Measurements from ENCODE around the gene FCRL1.

The FCRL1 gene

DNA sequence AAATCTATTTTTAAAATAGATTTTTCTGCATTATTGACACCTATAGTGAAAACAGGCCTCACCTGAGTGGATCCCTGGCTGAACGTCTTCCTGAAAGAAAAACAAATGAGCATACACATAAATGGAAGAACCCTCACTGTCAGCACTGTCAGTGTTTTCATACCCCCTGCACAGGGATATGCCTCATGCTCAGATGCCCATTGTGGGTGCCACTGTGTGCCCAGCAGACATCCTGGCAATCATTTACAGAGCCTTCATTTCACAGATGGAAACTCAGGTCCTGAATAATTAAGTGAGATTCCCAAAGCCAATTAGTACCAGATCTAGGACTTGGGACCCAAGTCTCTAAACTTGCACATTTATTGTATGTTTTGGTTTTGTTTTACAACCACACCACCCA, 19.9 kb downstream of the FCRL1 start:
- no peak for DNase-seq (ENCODE audit: low spot score)

DNA sequence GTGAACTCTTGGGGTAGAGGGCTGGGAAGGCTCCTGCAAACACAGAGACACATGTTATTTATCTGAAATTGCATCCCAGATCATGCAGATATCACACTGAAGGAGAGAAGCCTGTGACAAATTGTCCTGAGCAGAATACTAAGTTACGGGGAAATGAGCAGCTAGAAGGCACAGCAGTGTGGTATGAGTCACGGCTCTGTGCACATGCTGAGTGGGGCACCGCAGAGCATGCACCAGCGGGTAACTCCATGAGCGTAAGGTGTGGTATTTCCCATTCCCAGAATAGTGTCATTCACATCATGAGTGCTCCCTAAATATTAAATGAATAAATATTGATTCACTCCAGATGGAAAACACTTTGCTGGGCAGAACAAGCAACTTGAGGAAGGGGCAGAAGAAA, 21.7 kb downstream of the FCRL1 start:
- no peak for DNase-seq (ENCODE audit: low spot score)

DNA sequence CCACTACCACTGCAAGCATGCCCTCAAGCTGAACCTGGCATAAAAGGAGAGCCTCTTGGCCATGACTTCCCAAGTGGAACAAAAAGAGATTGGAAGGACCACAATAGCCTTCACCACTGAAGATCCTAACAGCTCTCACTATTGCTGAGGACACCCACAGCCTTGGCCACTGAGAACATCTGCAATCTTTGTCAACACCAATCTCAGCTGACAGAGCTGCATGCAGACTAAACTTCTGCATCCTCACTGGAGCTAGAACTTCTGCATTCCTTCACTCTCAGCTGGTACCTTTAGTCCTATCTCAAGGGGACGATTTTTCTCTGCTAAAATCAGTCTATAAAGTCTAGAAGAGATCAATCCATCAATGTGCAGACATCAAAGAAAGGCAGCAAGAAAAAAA, 34.7 kb downstream of the FCRL1 start:
- DNase-seq (ENCODE audit: low spot score): no peak

DNA sequence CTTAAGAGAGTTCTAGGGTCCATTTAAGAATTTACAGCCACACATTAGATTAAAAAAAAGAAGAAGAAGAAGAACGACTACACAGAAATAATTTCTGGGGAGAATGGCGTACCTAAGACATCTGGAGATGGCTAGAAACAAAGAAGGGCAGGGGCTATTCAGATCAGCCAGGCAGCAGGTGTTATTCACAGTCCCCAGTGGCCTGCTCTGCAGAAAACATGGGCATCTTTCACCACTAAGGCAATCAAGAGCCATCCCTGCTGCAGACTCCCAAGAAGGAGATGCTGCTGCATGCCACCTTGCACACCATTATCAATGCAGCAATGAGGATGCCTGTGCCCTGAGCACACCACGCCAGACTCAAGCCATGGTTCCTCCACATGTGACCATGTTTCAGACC, 35.1 kb downstream of the FCRL1 start:
- DNase-seq (ENCODE audit: low spot score): no peak

DNA sequence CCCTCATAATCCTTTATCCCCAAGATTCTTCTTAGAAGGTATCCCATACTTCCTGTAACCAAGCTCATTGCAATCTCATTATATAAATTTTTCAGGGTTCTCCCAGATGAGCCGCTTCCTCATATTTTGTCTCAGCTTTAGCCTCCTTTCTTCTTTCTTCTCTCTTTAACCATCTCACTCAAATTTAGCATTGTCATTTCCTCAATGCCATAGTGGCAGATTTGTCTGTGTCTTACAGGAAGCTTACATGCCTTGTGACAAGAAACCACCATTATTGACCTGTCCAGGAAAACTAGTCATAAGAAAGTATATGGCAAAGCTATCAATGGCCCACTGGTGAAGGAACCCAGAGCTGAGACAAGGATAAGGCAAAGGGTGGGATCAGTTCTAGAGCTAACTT, 37.0 kb downstream of the FCRL1 start:
- no peak for DNase-seq (ENCODE audit: low spot score)

DNA sequence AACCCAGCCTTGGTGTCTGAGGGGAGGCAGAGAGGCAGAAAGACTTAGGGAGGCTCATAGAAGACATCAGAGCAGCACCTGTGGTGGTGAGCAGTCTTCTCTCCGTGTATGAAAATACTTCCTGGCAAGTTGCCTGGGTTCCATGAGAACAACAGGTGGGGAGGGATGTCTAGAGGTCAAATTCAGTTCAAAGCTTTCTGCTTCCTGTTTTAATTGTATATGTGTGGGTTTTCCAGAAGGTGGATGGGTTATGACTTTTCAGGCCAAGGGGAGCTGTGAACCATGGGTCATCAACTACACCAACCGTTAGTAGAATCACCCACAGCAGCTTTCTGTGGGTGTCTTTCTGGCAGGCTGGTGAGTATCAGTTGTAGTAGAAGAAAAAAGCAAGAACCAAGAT, 38.9 kb downstream of the FCRL1 start:
- no peak for DNase-seq (ENCODE audit: low spot score)

DNA sequence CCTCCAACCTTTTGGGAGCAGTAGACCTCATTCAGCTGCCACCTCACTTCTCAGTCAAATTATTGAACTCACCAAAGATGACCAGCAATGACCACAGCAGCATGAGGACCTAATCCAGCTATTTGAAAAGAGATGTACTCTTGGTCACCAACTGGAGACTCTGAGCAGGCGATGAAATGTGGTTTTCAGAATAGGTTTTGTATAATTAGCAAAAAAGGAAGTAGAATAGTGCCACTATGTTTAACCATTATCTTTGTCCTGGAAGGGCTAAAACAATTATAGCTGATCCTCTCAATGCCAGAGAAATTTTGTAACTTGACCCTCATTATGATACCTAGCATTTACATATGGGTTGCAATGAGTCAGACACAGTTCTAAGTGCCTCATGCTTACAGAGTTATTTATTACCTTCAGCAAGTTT, 42.9 kb downstream of the FCRL1 start, which contains the start of gene FCRL2:
Gene FCRL2 (minus strand): TSS at position 162 of the 421 bp plus-strand sequence. CDS start 59 bp downstream, at position 103.
- no peak for DNase-seq (ENCODE audit: low spot score)

DNA sequence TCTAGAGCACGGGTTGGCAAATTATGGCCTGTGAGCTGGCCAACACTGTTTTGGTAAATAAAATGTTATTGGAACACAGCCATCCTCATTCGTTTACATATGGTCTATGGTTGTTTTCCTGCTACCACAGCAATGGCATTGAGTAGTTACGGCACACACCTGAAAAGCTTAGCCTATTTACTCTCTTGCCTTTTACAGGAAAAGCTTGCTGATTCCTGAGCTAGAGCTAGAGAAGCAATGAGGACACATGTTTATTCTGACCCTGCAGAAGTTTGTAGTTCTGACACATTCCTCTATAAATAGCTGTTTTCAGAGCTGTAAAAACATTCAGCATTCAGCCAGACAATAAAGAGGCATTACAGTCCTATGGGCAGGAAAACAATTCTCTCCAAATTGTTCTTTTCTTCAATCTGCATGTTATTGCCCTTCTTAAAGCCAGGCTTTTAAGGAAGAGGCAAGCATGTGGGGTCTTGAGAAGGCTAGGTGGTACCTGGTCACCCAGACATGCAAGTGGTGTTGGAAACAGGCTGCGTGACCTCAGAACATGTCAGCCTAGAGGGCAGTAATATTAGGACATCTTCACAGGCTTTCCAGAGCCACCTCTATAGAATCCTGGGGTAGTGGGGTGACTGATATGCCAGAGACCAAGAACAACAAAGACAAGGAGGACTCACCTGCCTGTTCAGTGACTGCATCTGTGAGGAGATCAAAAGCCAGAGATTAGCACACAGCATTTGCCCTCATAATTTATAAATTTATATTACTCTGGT, 44.6 kb downstream of the FCRL1 start:
- no peak for DNase-seq (ENCODE audit: low spot score)

DNA sequence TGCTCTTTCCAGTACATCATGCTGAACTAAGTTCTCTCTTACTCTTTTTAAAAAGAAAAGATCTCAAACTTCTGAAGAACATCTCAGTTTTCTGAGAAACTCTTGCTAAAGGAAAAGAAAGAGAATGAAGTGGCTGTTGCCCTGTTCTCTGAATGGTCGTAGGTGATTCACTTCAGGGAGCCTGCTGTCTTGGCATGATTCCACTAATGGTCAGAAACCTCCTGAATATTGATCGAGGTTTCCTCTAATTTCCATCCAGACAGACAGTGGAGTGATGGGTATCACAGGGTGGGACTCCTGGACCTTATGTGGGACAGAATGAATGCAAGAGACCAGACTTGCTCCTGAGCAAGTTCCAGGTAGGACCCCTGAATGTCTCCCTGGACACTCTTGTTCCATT, 45.5 kb downstream of the FCRL1 start:
- DNase-seq (ENCODE audit: low spot score): no peak

DNA sequence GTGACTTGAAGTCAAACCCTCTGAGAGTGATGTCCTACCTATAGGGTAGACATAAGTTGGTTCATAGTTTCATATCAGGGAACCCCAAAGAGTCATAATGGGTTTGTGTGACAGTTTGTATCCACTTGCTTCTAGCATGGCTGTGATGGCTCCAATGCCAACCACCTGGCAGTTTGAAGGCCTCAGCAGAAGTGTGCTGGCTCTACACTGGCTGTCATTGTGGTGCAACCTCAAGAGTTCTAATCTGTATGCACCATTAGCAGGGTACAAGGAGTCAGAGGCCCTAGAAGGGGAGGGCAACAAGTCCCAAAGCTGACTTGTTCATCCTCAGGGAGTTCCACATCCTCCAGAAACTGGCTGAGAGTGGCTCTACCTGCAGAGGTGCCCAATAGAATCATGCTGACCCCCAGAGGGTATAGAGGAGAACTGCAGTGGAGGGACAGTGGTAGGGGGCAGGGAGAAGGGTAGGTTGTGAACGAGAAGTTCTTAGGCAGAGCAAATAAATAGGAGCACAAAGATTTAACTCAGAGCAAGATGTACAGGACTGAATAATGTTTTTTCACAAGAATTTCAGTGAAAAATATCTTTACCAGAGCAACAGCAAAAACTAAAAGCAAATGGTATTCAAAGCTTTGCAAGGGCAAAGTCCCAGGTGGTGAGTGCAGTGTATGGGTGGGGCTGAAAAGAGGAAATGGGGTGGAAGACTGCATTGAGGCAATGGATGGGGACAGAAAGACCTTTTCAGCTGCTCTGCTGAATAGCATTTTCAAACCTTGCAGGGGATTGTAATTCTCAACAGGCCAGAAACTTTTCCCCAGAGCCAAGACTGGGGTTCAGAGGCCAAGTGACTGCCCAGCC, 46.2 kb downstream of the FCRL1 start:
- no peak for DNase-seq (ENCODE audit: low spot score)

DNA sequence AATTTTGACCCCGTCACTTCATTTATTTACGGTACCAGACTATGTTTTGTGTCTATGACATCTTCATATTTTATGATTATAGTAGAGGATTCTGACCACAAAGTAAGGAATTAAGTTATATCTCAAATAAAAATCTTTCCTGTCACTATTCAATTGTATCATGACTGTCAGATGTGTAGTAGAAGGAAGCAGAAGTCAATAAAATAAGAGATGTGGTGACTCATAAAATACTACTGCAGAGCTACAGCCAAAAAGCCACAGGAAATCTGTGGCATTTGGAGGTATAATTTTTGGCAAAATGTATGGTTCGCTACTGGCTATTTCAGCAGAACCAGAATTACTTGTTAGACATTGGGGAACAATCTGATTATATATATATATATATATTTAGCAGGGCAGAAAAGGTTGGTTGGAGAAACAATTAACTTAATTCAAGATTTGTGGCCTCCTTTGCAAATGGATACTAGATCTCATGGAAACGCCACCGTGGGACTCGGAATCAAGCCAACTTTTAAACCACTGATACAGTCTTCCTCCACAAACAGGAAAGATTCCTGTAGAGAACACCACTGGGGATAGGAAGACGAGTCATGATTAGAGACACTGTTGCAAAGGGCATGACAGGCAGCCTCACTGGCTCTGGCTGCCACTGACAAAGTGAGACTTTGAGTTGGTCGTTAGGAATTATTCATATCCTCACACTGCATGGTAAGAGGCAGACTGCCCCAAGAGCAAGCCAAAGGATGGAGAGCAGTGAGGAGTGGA, 48.1 kb downstream of the FCRL1 start:
- DNase-seq (ENCODE audit: low spot score): no peak

DNA sequence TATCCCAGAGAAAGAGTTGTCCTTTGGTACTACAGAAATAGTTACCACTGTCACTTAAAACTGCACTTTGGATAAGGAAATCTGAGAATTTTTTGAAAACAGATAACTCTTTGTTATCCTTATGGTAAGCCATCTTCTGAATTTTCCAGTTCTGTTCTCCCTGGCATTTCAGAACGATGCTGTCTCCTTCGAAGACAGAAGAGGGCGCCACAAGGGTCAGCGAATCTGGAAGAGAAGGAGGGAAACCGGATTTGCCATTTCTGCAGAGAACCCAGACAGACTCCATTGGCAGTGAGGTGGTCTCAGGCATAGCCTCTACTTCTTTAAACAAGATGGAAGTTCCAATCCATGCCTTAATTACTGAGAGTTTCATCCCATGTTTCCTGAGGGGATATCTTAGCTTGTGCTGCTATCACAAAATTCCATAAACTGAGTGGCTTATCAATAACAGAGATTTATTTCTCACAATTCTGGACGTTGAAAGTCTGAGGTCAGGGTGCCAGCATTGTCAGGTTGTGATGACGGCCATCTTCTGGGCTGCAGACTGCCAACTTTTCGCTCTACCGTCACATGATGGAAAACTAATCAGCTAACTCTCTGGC, 49.4 kb downstream of the FCRL1 start:
- DNase-seq (ENCODE audit: low spot score): no peak

DNA sequence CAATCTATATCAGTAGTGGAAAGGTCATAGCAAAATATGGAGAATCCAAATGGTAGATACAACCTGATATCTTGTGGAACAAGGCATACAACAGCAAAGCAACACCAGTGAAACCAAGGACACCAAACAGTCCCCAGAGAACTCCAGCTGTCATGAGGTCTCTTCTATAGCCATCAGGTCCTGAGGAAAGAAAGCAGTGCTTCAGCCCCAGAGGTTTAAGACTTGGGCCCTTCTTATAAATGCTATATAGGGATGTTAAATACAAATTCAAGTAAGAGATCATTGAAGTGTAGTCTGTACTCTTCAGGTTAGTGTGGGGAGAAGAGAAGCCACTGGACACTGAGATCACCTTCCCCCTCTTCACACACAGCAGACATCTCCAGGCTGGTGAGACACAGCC, 53.1 kb downstream of the FCRL1 start:
- no peak for DNase-seq (ENCODE audit: low spot score)

DNA sequence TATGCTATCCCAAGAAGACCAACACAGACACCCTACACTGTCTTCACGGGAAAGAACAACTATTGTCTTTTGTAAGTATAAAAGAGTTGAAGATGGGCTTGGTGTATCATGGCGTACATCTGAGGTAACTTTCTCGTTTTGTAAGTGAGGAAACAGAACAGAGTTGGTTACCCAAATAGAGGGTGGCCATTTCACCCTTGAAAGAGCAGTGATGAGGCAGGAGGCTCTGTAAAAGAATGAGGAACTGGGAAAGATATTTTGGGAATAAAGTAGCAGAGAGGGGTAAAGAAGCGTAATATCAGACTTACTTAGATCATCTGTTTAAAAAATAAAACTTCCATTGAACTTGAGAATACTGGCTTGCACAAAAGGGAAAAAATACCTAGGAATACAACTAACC, 61.9 kb downstream of the FCRL1 start:
- no peak for DNase-seq (ENCODE audit: low spot score)

DNA sequence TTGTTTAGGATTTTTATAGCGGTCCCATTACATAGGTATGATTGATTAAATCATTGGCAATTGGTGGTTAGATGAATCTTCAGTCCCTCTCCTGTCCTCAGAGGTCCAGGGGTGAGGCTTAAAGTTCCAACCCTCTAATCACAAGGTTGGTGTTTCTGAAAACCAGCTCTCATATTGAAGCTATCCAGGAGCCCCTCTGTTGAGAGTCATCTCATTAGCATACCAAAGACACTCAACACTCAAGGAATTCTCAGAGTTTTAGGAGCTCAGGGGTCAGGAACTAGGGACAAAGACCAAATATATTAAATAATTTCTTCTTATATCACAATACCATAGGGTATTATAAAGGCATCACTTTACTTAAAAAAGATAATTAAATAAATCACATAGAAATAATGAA, 66.3 kb downstream of the FCRL1 start:
- DNase-seq (ENCODE audit: low spot score): no peak

DNA sequence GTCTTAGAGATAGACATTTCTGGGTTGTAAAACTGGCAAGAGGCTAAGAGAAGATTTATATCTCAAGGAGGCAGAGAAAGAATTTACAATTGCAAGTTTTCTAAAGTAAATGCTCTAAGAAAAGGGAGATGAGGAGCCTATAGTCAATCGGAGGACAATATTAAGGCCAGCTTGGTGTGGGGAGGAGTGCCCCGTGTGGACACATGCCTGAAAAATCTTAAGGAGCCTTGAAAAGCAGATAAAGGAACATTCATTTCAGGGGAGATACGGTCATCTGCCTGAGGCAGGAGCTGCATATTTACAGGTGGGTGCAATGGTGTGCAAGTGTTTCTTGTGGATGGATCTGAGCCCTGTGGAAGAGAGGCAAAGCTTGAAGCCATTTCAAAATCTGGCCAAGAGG, 68.6 kb downstream of the FCRL1 start:
- no peak for DNase-seq (ENCODE audit: low spot score)

DNA sequence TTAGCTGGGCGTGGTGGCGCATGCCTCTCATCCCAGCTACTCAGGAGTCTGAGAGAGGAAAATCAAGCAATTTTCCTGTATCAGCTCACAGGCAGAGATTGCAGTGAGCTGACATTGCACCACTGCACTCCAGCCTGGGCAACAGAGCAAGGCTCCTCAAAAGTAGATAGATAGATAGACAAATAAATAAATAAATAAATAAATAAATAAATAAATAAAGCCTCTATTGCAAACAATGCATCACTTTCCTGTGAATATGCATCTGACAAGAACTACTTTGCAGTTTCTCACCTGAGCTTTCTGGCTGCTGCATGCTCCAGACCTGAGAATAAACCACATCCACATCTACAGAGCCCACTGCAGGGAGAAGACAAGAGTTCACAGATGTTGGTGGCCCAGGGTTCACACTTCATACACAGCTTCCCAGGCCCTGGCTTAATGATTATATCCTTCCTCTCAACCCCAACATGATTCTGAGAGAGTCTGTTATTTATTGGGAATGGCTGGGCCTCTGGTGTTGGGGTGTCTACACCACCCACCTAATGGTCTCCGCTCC, 71.6 kb downstream of the FCRL1 start:
- no peak for DNase-seq (ENCODE audit: low spot score)
